Measurements from ENCODE around the gene CTIF. TPM values are rescaled to one million over a fixed set of nuclear protein-coding genes. Genes with fewer than 3 reads are reported as not detected.

The CTIF gene
- total and polyA plus RNA-seq, 12 donors, result 44.5 to 74.1 (median 58.9) TPM

- intact Hi-C loops (cut with DNase I), result loop anchor here in 1 of 10 donors (10.0 kb wide), 1 partner anchor 148 kb away; no protein-coding TSS in a partner anchor
- ATAC-seq (peak in 1 of 8 donors; percentile 3), DNase-seq (no peak)
- TF ChIP-seq CTCF (IDR thresholded peaks at IDR 0.05), result no peak
- 91 to 93% methylated on average over 8 of the region's 8 CpGs for WGBS, 2 donors
- no peaks in the 10 kb centered on the region for H3K36me3 ChIP-seq
- peaks cover 0 to 7% (median 0%) of the 10 kb centered on the region in 11 donors for H3K9me3 ChIP-seq
- H3K27me3 ChIP-seq, result no peaks in the 10 kb centered on the region
- H3K4me3 ChIP-seq, result no peak overlapping the region
- H3K27ac ChIP-seq, result peak overlapping the region in 4 of 10 donors; percentile 0 to 81 (median 16)
- peaks cover 0 to 32% (median 10%) of the 10 kb centered on the region in 9 donors for H3K4me1 ChIP-seq
Measured at GRCh38 chr18:48896326-48896874, 357.6 kb downstream of the CTIF start.

- peak; percentile 53 to 72 (median 63) for ATAC-seq
- peaks cover 3 to 38% (median 15%) of the 10 kb centered on the region in 9 donors for H3K4me1 ChIP-seq
- TF ChIP-seq CTCF (IDR thresholded peaks at IDR 0.05), result peak in 2 of 9 donors; percentile 18
- H3K4me3 ChIP-seq, result no peak overlapping the region
- no peaks in the 10 kb centered on the region for H3K27me3 ChIP-seq
- WGBS, 2 donors, result 88 to 93% methylated on average over 9 of the region's 9 CpGs
- peak overlapping the region in 5 of 10 donors; percentile 0 to 81 (median 50) for H3K27ac ChIP-seq
- no peaks in the 10 kb centered on the region for H3K36me3 ChIP-seq
- intact Hi-C loops (cut with DNase I), result loop anchor here in 1 of 10 donors (10.0 kb wide), 1 partner anchor 148 kb away; no protein-coding TSS in a partner anchor
- DNase-seq, result peak; percentile 54 to 56
- H3K9me3 ChIP-seq, result peaks cover 0 to 7% (median 0%) of the 10 kb centered on the region in 11 donors
Measured at GRCh38 chr18:48896875-48897511, 358.2 kb downstream of the CTIF start.

GRCh38 chr18:48897531-48897930 is 358.7 kb downstream of the CTIF start:
- no peak for TF ChIP-seq CTCF (IDR thresholded peaks at IDR 0.05)
- DNase-seq (no peak), ATAC-seq (no peak)

GRCh38 chr18:48898521-48898920 is 359.7 kb downstream of the CTIF start:
- no peaks in the 10 kb centered on the region for H3K27me3 ChIP-seq
- H3K9me3 ChIP-seq, result peaks cover 0 to 7% (median 0%) of the 10 kb centered on the region in 11 donors
- no peak for TF ChIP-seq CTCF (IDR thresholded peaks at IDR 0.05)
- no peak overlapping the region for H3K27ac ChIP-seq
- DNase-seq (no peak), ATAC-seq (no peak)
- H3K36me3 ChIP-seq, result no peaks in the 10 kb centered on the region
- H3K4me3 ChIP-seq, result no peak overlapping the region
- 85 to 92% methylated on average over 4 of the region's 4 CpGs for WGBS, 2 donors
- intact Hi-C loops (cut with DNase I), result loop anchor here in 1 of 10 donors (10.0 kb wide), 1 partner anchor 146 kb away; no protein-coding TSS in a partner anchor
- peaks cover 14 to 53% (median 27%) of the 10 kb centered on the region in 9 donors for H3K4me1 ChIP-seq

More at GRCh38 chr18:48897531-48897930, 358.7 kb downstream of the CTIF start:
- no peaks in the 10 kb centered on the region for H3K27me3 ChIP-seq
- intact Hi-C loops (cut with DNase I), result loop anchor here in 1 of 10 donors (10.0 kb wide), 1 partner anchor 147 kb away; no protein-coding TSS in a partner anchor
- H3K4me1 ChIP-seq, result peaks cover 8 to 43% (median 20%) of the 10 kb centered on the region in 9 donors
- WGBS, 2 donors, result 74 to 77% methylated on average over 5 of the region's 5 CpGs
- peaks cover 0 to 7% (median 0%) of the 10 kb centered on the region in 11 donors for H3K9me3 ChIP-seq
- H3K36me3 ChIP-seq, result no peaks in the 10 kb centered on the region
- peak overlapping the region in 5 of 10 donors; percentile 0 to 81 (median 50) for H3K27ac ChIP-seq
- no peak overlapping the region for H3K4me3 ChIP-seq

Data from heart right ventricle (tissue), 16 donors.